NT2/D1 (cell line): ENCODE results near the gene H2AZ2.

Experiments
- DNase-seq: peaks from one replicate; pipeline ENCODE4 v3.0.0-alpha.2; 2011; ENCODE audit warnings: low read depth, low spot score
- H3K27me3 ChIP-seq: 2 replicates; pipeline ENCODE4 v1.6.0; 2011; ENCODE audit warnings: mild to moderate bottlenecking; ENCODE audit not compliant: insufficient read length, insufficient read depth
- H3K36me3 ChIP-seq: 2 replicates; pipeline ENCODE4 v1.6.1; 2011; ENCODE audit warnings: mild to moderate bottlenecking, low read length, mixed read lengths; ENCODE audit not compliant: insufficient read depth, insufficient read length
- H3K4me1 ChIP-seq: 2 replicates; pipeline ENCODE4 v1.5.1; 2011; ENCODE audit not compliant: insufficient read depth, insufficient read length
- H3K4me3 ChIP-seq: 2 replicates; pipeline ENCODE4 v1.5.1; 2011; ENCODE audit warnings: low read depth; ENCODE audit not compliant: insufficient read length
- H3K9ac ChIP-seq: 2 replicates; pipeline ENCODE4 v1.6.0; 2011; ENCODE audit warnings: low read depth; ENCODE audit not compliant: insufficient read length
- H3K9me3 ChIP-seq: 2 replicates; pipeline ENCODE4 v1.5.1; 2011; ENCODE audit warnings: mild to moderate bottlenecking, low read length; ENCODE audit not compliant: insufficient read depth
- SUZ12 ChIP-seq: IDR thresholded peaks from 2 replicates; pipeline ENCODE4 v1.6.1; 2011; ENCODE audit not compliant: insufficient read length, insufficient read depth; ENCODE audit errors: extremely low read depth
- YY1 ChIP-seq: IDR thresholded peaks from 2 replicates; pipeline ENCODE4 v1.6.1; 2011; ENCODE audit not compliant: insufficient read length, insufficient read depth
- ZNF274 ChIP-seq: IDR thresholded peaks from 2 replicates; pipeline ENCODE4 v1.6.1; 2011; ENCODE audit warnings: mild to moderate bottlenecking, low read depth, low read length

The H2AZ2 gene

DNA sequence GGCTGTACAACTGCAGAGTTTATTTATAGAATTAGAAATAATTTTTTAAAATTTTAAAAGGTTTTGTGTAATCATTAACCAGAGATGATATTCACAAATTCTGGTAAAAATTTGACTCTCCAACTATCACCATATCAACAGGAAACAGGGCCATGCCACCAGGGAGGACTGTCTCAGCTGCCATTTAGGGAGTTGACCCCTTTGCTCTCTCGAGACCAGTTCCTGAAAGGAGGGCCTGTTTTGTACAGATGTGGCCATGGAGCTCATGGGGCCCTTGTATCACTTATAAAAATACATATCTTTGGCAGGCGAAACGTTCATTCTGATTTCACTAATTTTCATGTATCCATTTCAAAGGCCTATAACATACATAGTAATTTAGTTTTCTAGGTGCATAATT lies 20.3 kb downstream of the H2AZ2 start:
- DNase-seq: no peak
- peaks cover 52% of the 10 kb centered on the region for H3K36me3 ChIP-seq
- H3K4me1 ChIP-seq: peaks cover 2% of the 10 kb centered on the region
- H3K27me3 ChIP-seq: no peaks in the 10 kb centered on the region
- H3K9ac ChIP-seq: no peak overlapping the region
- no peaks in the 10 kb centered on the region for H3K9me3 ChIP-seq
- TF ChIP-seq YY1 (no peak), SUZ12 (no peak), ZNF274 (no peak)
- no peak overlapping the region for H3K4me3 ChIP-seq

GRCh38 chr7:44824894-44825526 lies 22.9 kb downstream of the H2AZ2 start:
- no peak overlapping the region for H3K9ac ChIP-seq
- H3K36me3 ChIP-seq: peaks cover 32% of the 10 kb centered on the region
- no peak overlapping the region for H3K4me3 ChIP-seq
- H3K9me3 ChIP-seq: no peaks in the 10 kb centered on the region
- H3K4me1 ChIP-seq: peaks cover 2% of the 10 kb centered on the region
- no peaks in the 10 kb centered on the region for H3K27me3 ChIP-seq
- no peak for TF ChIP-seq SUZ12
- TF ChIP-seq ZNF274: no peak
- no peak for TF ChIP-seq YY1
- DNase-seq: no peak

DNA sequence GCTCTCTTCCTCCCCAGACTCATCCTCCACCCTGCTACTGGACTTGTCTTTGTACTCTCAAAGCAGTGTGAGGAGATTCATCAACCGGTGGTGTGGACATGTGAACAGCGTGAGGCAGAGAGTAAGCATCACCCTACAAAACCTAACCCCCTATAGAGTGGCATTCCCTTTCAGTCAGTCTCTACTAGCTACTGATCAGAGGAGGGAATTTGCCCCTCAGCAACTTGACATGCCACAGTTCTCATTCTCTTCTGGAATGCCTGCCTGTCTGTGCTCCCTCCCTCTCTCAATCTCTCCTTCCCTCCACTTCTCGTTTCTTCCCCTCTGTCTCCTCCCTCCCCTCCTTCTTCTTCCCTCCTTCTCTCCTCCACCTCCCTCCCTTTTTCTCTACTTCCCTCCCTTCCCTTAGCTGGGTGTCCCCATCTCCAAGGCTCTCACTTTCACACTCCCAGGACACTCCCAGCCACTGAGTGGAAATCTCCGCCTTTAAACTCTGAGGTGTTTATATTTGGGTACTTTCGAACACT lies 24.6 kb downstream of the H2AZ2 start:
- peaks cover 16% of the 10 kb centered on the region for H3K36me3 ChIP-seq
- H3K4me3 ChIP-seq: no peak overlapping the region
- no peaks in the 10 kb centered on the region for H3K9me3 ChIP-seq
- H3K27me3 ChIP-seq: no peaks in the 10 kb centered on the region
- TF ChIP-seq ZNF274 (no peak), YY1 (no peak)
- no peak for DNase-seq
- peaks cover 2% of the 10 kb centered on the region for H3K4me1 ChIP-seq
- H3K9ac ChIP-seq: no peak overlapping the region

DNA sequence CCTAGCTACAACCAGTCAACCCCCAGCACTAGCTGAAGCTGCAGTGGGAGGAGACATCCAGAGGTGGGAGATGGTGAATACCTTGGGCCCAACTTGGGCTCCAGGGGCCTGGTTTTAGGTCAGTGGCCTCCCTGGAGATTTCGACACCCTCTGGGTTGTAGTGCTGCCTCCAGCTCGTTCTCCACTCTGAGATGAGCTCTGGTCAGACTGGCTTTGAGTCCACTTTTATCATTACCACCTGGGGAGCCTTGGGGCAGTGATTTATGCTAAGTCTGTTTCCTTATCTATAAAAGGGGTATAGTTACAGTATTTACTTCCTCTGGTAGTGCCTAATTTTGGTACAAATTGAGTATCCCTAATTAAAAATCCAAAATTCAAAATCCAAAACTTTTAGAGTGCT lies 28.6 kb downstream of the H2AZ2 start:
- DNase-seq: no peak
- Histone ChIP-seq H3K9me3 (no peaks in the 10 kb centered on the region), H3K9ac (no peak overlapping the region), H3K36me3 (no peaks in the 10 kb centered on the region), H3K27me3 (no peaks in the 10 kb centered on the region), H3K4me1 (no peaks in the 10 kb centered on the region), H3K4me3 (no peak overlapping the region)
- TF ChIP-seq SUZ12 (no peak), YY1 (no peak), ZNF274 (no peak)

DNA sequence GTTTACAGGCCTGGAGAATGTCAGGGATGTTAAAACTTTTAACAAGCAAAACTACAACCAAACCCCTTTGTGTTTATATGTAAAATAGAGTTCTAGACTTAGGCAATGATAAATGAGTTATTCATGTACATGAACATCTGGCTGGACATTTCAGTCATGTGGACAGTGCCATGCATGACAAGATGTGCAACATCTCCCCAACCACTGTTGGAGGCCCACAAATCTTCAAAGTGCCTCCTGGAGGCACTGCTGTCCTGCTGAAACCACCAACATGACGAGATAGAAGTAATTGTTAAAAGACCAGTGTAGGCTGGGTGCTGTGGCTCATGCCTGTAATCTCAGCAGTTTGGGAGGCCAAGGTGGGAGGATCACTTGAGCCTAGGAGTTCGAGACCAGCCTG lies 33.0 kb downstream of the H2AZ2 start:
- Histone ChIP-seq H3K36me3 (no peaks in the 10 kb centered on the region), H3K9me3 (no peaks in the 10 kb centered on the region), H3K4me1 (no peaks in the 10 kb centered on the region), H3K9ac (no peak overlapping the region), H3K4me3 (no peak overlapping the region), H3K27me3 (no peaks in the 10 kb centered on the region)
- no peak for TF ChIP-seq YY1
- no peak for TF ChIP-seq SUZ12
- TF ChIP-seq ZNF274: no peak
- DNase-seq: no peak

- TF ChIP-seq YY1 (no peak), SUZ12 (no peak), ZNF274 (no peak)
- no peaks in the 10 kb centered on the region for H3K36me3 ChIP-seq
- H3K4me3 ChIP-seq: no peak overlapping the region
- H3K9ac ChIP-seq: no peak overlapping the region
- H3K27me3 ChIP-seq: no peaks in the 10 kb centered on the region
- no peaks in the 10 kb centered on the region for H3K9me3 ChIP-seq
- H3K4me1 ChIP-seq: no peaks in the 10 kb centered on the region
- DNase-seq: no peak
Measured at GRCh38 chr7:44811571-44811970, 36.3 kb downstream of the H2AZ2 start.

DNA sequence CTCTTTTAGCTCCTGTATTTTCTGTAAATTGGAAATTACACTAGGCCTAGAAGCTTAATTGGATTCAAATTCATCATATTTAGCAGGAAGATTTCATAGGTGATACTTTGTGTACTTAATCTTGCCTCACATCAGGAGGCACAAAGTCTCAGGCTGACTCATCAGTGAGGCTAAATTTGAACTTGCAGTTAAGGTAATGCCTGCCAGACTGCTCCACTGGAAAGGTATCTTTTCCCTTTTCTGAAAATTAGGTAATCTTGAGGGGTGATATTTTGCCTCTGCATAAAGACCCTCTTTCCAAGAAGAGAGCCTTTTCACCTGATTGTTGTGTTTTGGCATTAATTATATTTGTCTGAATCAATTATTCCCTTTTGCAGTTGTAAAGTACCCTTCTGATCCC lies 36.8 kb downstream of the H2AZ2 start:
- DNase-seq: no peak
- Histone ChIP-seq H3K9me3 (no peaks in the 10 kb centered on the region), H3K27me3 (no peaks in the 10 kb centered on the region), H3K4me3 (no peak overlapping the region), H3K4me1 (no peaks in the 10 kb centered on the region), H3K36me3 (no peaks in the 10 kb centered on the region), H3K9ac (no peak overlapping the region)
- no peak for TF ChIP-seq ZNF274
- TF ChIP-seq SUZ12: no peak
- no peak for TF ChIP-seq YY1

- TF ChIP-seq YY1: no peak
- TF ChIP-seq ZNF274: no peak
- no peak for TF ChIP-seq SUZ12
- no peak for DNase-seq
Measured at GRCh38 chr7:44808914-44809393, 38.9 kb downstream of the H2AZ2 start.

More at GRCh38 chr7:44808914-44809393, 38.9 kb downstream of the H2AZ2 start:
- Histone ChIP-seq H3K27me3 (no peaks in the 10 kb centered on the region), H3K4me1 (no peaks in the 10 kb centered on the region), H3K4me3 (no peak overlapping the region), H3K9ac (no peak overlapping the region), H3K36me3 (no peaks in the 10 kb centered on the region), H3K9me3 (no peaks in the 10 kb centered on the region)
